Mucosa of rectum (tissue), 2 donors: Measurements from ENCODE around the gene APBA2.

Experiments
- H3K27ac ChIP-seq, 2 donors: one replicate each; pipeline ENCODE4 v1.7.0; 2013; ENCODE audit warnings: inconsistent platforms in 2 of 2, low read depth in 2 of 2, low read length in 2 of 2
- H3K27me3 ChIP-seq, 2 donors: one replicate each; pipeline ENCODE4 v1.7.0; 2013; ENCODE audit warnings: low read length in 2 of 2; ENCODE audit not compliant: control insufficient read depth in 2 of 2, insufficient read depth in 2 of 2
- H3K36me3 ChIP-seq, 2 donors: one replicate each; pipeline ENCODE4 v1.7.0; 2013; ENCODE audit warnings: low read length in 2 of 2; ENCODE audit not compliant: control insufficient read depth in 2 of 2, insufficient read depth in 2 of 2
- H3K4me1 ChIP-seq, 2 donors: one replicate each; pipeline ENCODE4 v1.7.0; 2013; ENCODE audit warnings: low read length in 2 of 2, mild to moderate bottlenecking in 1 of 2; ENCODE audit not compliant: control insufficient read depth in 2 of 2, insufficient read depth in 2 of 2
- H3K4me3 ChIP-seq, 2 donors: one replicate each; pipeline ENCODE4 v1.7.0; 2013; ENCODE audit warnings: low read length in 2 of 2
- H3K9ac ChIP-seq, 2 donors: one replicate each; pipeline ENCODE4 v1.7.0; 2013; ENCODE audit warnings: low read length in 2 of 2, low read depth in 1 of 2, mild to moderate bottlenecking in 1 of 2
- H3K9me3 ChIP-seq, 2 donors: one replicate each; pipeline ENCODE4 v1.7.0; 2013; ENCODE audit warnings: low read length in 2 of 2; ENCODE audit not compliant: control insufficient read depth in 2 of 2
- donor health status: healthy.
- donor health status: Normal muscosa, but diverticular disease.

Gene APBA2

DNA sequence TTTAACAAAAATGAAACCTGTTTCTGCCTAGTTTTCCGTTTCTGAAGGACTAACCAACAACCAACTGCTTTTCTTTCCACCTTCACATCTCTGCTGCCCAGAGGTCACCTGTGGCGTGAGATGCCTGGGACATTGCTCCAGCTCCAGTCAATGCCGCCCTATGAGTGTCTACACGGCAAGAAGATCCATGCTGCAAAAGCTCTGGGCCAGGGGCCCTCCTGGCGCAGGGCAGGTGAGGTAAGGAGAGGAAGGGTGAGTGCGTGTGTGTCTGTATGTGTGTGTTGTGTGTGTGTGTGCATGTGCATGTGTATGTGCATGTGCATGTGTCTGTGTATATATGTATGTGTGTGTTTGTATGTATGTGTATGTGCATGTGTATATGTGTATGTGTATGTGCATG lies 252.5 kb downstream of the APBA2 start:
- Histone ChIP-seq H3K9me3 (no peaks in the 10 kb centered on the region), H3K4me1 (peaks cover 0 to 2% of the 10 kb centered on the region in 2 donors), H3K27ac (no peak overlapping the region), H3K27me3 (peaks cover 0 to 3% of the 10 kb centered on the region in 2 donors), H3K4me3 (no peak overlapping the region), H3K36me3 (no peaks in the 10 kb centered on the region), H3K9ac (no peak overlapping the region)

GRCh38 chr15:29139072-29139471 lies 253.3 kb downstream of the APBA2 start:
- no peak overlapping the region for H3K27ac ChIP-seq
- no peaks in the 10 kb centered on the region for H3K9me3 ChIP-seq
- H3K4me3 ChIP-seq: no peak overlapping the region
- H3K9ac ChIP-seq: no peak overlapping the region
- no peaks in the 10 kb centered on the region for H3K36me3 ChIP-seq
- H3K27me3 ChIP-seq: peaks cover 0 to 3% of the 10 kb centered on the region in 2 donors
- peaks cover 0 to 2% of the 10 kb centered on the region in 2 donors for H3K4me1 ChIP-seq

DNA sequence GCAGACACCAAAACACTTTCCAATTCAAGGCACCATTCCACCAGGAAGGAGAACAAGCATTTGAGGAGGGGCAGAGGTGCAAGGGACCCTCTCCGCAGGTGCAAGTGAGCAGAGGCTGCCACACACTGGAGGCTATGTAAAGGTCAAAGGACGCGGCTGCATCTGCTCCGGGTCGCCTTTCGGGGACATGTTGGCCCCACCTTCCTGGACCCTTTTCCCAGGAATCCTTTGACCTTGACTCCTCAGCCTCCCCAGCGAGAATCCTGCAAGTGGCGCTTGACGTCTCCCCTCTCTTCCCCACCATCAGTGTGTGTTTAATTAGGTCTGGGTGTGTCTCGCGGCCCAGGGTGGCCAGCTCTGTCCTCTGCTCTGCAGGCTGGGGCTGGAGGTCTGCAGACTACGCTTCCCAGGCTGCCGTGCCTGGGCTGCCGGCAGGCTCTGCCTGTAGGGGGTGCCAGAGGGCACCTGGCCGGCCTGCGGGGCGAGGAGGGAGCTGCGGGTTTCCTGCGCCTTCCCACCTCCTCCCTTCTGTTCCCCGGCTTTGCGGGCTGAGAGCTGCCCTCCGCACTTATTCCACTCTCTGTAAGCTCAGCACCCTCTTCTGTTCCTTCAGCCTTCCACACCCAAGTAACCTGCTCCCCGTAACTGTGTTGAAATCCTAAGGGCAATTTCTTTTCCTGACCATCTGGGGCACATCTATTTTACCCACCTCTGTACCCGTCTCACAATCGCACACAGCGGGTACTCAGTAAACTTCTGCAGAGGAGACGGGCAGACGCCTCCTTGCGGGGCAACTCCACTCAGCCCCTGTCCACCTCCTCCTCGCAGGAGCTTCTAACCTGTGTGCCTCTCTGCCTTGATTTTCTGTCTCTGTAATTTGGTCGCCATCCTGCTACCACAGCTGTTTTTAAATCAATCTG lies 254.0 kb downstream of the APBA2 start:
- H3K27ac ChIP-seq: no peak overlapping the region
- H3K27me3 ChIP-seq: peaks cover 0 to 3% of the 10 kb centered on the region in 2 donors
- H3K4me3 ChIP-seq: no peak overlapping the region
- no peak overlapping the region for H3K9ac ChIP-seq
- peaks cover 0 to 2% of the 10 kb centered on the region in 2 donors for H3K4me1 ChIP-seq
- H3K36me3 ChIP-seq: no peaks in the 10 kb centered on the region
- H3K9me3 ChIP-seq: no peaks in the 10 kb centered on the region

GRCh38 chr15:29140475-29141307 lies 254.9 kb downstream of the APBA2 start:
- H3K9me3 ChIP-seq: no peaks in the 10 kb centered on the region
- peaks cover 0 to 3% of the 10 kb centered on the region in 2 donors for H3K27me3 ChIP-seq
- no peak overlapping the region for H3K4me3 ChIP-seq
- H3K27ac ChIP-seq: no peak overlapping the region
- H3K9ac ChIP-seq: no peak overlapping the region
- H3K36me3 ChIP-seq: no peaks in the 10 kb centered on the region
- peaks cover 0 to 2% of the 10 kb centered on the region in 2 donors for H3K4me1 ChIP-seq

DNA sequence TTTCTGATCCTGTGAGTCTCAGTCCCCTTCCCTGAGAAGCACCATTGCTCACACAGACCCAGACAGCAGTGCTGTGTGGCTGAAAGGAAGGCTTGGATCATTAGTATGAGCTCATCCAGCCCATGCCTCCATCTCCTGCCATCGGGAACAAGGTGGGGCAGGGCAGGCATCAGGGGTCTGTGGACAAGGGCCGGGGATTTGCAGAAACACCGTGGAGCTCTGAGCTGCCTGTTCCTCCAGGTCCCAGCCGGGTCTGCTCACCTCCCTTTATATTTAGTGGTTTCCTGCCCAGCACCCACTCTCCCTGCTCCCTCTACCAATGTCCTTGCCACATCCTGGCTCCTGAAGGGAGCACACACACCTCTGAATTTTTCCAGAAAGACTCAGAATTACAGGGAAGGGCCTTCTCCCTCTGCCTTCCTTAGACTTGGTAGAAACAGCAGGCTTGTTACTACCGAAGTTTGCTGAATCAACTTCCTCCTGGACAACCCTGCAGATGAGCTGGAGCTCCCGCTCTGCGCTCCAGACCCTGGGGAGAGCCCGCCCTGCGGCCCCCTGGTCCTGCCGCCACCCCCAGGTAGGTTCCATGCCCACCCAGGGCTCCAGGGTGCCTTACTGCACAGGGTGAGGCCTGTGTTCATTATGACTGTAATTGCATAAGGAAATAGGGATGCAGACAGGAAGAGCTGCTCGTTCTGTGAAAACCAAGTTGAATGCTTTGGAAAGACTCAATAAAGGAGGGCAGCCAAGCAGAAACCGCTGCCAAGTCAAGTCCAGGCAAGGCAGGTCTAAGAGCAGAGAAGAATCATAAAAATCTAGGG lies 255.7 kb downstream of the APBA2 start:
- Histone ChIP-seq H3K36me3 (no peaks in the 10 kb centered on the region), H3K27ac (no peak overlapping the region), H3K27me3 (peaks cover 0 to 3% of the 10 kb centered on the region in 2 donors), H3K4me1 (peaks cover 0 to 2% of the 10 kb centered on the region in 2 donors), H3K9ac (no peak overlapping the region), H3K4me3 (no peak overlapping the region), H3K9me3 (no peaks in the 10 kb centered on the region)

DNA sequence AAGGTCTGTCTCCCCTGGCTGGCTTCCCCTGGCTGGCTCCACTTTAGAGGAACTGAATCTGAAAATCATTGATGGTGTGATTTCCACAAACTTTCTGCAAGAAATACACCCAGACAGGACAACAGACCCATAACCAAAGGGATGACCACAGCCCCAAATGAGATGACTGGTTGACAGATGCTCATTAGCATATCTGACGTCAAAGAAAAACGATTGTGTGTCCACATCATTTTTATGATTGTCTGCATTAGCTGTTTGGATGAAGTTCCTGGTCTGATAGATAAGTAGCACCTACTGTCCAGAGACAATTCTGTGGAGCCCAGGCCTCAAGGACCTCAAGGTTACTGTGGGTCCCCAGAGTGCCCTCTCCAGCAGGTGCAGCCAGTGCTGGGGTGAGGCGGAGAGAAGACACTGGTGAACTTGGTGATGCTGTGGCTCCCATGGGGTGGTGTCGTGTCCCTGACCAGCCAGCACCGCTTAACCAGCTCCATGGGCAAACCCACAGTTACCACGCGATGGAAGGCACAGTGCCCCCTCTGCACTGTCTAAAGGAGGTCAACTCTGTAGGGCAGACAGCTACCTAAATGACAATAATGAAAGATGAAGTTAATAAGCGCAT lies 256.5 kb downstream of the APBA2 start:
- no peak overlapping the region for H3K27ac ChIP-seq
- H3K36me3 ChIP-seq: no peaks in the 10 kb centered on the region

GRCh38 chr15:29143293-29143692 lies 257.5 kb downstream of the APBA2 start:
- no peak overlapping the region for H3K4me3 ChIP-seq
- H3K9me3 ChIP-seq: no peaks in the 10 kb centered on the region
- H3K36me3 ChIP-seq: no peaks in the 10 kb centered on the region
- H3K27me3 ChIP-seq: peaks cover 0 to 3% of the 10 kb centered on the region in 2 donors
- H3K4me1 ChIP-seq: peaks cover 0 to 2% of the 10 kb centered on the region in 2 donors
- no peak overlapping the region for H3K27ac ChIP-seq
- no peak overlapping the region for H3K9ac ChIP-seq

More for the DNA sequence above, 256.5 kb downstream of the APBA2 start:
- Histone ChIP-seq H3K9ac (no peak overlapping the region), H3K9me3 (no peaks in the 10 kb centered on the region), H3K27me3 (peaks cover 0 to 3% of the 10 kb centered on the region in 2 donors), H3K4me1 (peaks cover 0 to 2% of the 10 kb centered on the region in 2 donors), H3K4me3 (no peak overlapping the region)

GRCh38 chr15:29143909-29144635 lies 258.3 kb downstream of the APBA2 start:
- Histone ChIP-seq H3K9me3 (no peaks in the 10 kb centered on the region), H3K27ac (no peak overlapping the region), H3K27me3 (peaks cover 0 to 3% of the 10 kb centered on the region in 2 donors), H3K4me1 (peaks cover 0 to 2% of the 10 kb centered on the region in 2 donors), H3K36me3 (no peaks in the 10 kb centered on the region), H3K4me3 (no peak overlapping the region), H3K9ac (no peak overlapping the region)

DNA sequence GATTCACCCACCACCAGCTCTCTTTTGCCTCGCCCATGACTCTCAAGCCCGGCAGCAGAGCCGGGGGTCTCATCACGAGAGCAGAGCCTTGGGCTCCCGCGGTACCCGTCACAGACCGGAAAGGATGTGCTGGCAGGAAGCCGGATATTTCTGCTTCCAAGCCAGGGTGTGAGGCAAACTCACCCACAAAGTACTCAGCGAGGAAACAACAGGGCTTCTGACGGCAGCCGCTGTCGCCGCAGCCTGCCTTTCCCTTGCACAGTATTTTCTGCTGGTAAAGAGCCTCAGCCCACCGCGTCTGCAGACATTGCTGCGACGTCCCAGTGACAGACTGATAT lies 263.9 kb downstream of the APBA2 start:
- Histone ChIP-seq H3K4me1 (no peaks in the 10 kb centered on the region), H3K4me3 (no peak overlapping the region), H3K9me3 (no peaks in the 10 kb centered on the region), H3K27me3 (no peaks in the 10 kb centered on the region), H3K9ac (no peak overlapping the region), H3K36me3 (no peaks in the 10 kb centered on the region), H3K27ac (no peak overlapping the region)
